ENCODE data around the gene PHETA1. TPM values are rescaled to one million over a fixed set of nuclear protein-coding genes. Genes with fewer than 3 reads are reported as not detected.

The PHETA1 gene
- total and polyA plus RNA-seq, 2 of the 13 experiments (the other 11 are each of a cell fraction or from before 2014, with no cell fraction given) = 11.3 to 20.8 TPM

DNA sequence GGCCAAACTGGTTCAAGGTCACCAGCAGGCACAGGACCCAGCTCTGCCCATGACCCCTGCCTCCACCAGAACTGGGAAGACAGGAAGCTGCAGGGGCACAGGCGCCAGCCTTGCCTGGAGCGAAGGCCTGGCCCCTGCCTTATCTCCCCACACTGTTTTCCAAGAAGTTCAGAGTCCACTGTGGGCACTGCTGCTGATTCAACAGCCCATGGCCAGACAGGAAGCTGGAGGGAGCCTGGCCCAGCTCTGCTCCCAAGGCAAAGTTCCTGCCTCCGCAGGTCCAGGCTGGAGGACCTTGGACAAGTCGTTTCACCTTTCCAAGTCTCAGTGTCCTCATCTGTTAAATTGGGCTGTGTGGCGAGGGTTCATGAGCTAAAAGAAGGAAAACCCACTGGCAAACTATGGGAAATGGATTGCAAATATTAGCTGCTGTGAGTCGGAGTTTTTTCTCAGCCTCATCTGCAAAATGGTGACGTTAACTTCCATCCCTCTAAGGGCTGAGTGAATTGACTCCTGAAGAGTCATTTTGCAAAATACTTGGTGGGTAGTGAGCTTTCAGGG is 1.2 kb downstream of the PHETA1 start (continued):
- TF ChIP-seq, protein P1, sequence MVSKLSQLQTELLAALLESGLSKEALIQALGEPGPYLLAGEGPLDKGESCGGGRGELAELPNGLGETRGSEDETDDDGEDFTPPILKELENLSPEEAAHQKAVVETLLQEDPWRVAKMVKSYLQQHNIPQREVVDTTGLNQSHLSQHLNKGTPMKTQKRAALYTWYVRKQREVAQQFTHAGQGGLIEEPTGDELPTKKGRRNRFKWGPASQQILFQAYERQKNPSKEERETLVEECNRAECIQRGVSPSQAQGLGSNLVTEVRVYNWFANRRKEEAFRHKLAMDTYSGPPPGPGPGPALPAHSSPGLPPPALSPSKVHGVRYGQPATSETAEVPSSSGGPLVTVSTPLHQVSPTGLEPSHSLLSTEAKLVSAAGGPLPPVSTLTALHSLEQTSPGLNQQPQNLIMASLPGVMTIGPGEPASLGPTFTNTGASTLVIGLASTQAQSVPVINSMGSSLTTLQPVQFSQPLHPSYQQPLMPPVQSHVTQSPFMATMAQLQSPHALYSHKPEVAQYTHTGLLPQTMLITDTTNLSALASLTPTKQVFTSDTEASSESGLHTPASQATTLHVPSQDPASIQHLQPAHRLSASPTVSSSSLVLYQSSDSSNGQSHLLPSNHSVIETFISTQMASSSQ (IDR thresholded peaks at IDR 0.05; ENCODE audit: low read depth) = peak; percentile 45; the same call in 1 of the 2 replicates
- TF ChIP-seq, protein P1 (CRISPR knock-in tag; IDR thresholded peaks at IDR 0.05; ENCODE audit: borderline replicate concordance) = peak; percentile 84
- TF ChIP-seq, protein P2, sequence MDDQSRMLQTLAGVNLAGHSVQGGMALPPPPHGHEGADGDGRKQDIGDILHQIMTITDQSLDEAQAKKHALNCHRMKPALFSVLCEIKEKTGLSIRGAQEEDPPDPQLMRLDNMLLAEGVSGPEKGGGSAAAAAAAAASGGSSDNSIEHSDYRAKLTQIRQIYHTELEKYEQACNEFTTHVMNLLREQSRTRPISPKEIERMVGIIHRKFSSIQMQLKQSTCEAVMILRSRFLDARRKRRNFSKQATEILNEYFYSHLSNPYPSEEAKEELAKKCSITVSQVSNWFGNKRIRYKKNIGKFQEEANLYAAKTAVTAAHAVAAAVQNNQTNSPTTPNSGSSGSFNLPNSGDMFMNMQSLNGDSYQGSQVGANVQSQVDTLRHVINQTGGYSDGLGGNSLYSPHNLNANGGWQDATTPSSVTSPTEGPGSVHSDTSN (CRISPR knock-in tag; IDR thresholded peaks at IDR 0.05; ENCODE audit: borderline replicate concordance) = no peak
- TF ChIP-seq FLYWCH1 (CRISPR knock-in tag; IDR thresholded peaks at IDR 0.05) = no peak
- TF ChIP-seq ZNF33B (CRISPR knock-in tag; IDR thresholded peaks at IDR 0.05) = 0 out of 2 replicates have a peak, but pooled peaks have one; percentile 14
- TF ChIP-seq ZNF552 (CRISPR knock-in tag; IDR thresholded peaks at IDR 0.05; ENCODE audit: borderline replicate concordance) = no peak
- peak; percentile 90 for TF ChIP-seq HOXA3 (CRISPR knock-in tag; IDR thresholded peaks at IDR 0.05)
- TF ChIP-seq, protein P3, sequence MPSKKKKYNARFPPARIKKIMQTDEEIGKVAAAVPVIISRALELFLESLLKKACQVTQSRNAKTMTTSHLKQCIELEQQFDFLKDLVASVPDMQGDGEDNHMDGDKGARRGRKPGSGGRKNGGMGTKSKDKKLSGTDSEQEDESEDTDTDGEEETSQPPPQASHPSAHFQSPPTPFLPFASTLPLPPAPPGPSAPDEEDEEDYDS (CRISPR knock-in tag; IDR thresholded peaks at IDR 0.05) = peak; percentile 75
- TF ChIP-seq BCL6 (CRISPR knock-in tag; IDR thresholded peaks at IDR 0.05) = peak; percentile 100
- TF ChIP-seq, protein P4, sequence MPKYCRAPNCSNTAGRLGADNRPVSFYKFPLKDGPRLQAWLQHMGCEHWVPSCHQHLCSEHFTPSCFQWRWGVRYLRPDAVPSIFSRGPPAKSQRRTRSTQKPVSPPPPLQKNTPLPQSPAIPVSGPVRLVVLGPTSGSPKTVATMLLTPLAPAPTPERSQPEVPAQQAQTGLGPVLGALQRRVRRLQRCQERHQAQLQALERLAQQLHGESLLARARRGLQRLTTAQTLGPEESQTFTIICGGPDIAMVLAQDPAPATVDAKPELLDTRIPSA (CRISPR knock-in tag; IDR thresholded peaks at IDR 0.05; ENCODE audit: borderline replicate concordance) = no peak
- TF ChIP-seq, protein P5, sequence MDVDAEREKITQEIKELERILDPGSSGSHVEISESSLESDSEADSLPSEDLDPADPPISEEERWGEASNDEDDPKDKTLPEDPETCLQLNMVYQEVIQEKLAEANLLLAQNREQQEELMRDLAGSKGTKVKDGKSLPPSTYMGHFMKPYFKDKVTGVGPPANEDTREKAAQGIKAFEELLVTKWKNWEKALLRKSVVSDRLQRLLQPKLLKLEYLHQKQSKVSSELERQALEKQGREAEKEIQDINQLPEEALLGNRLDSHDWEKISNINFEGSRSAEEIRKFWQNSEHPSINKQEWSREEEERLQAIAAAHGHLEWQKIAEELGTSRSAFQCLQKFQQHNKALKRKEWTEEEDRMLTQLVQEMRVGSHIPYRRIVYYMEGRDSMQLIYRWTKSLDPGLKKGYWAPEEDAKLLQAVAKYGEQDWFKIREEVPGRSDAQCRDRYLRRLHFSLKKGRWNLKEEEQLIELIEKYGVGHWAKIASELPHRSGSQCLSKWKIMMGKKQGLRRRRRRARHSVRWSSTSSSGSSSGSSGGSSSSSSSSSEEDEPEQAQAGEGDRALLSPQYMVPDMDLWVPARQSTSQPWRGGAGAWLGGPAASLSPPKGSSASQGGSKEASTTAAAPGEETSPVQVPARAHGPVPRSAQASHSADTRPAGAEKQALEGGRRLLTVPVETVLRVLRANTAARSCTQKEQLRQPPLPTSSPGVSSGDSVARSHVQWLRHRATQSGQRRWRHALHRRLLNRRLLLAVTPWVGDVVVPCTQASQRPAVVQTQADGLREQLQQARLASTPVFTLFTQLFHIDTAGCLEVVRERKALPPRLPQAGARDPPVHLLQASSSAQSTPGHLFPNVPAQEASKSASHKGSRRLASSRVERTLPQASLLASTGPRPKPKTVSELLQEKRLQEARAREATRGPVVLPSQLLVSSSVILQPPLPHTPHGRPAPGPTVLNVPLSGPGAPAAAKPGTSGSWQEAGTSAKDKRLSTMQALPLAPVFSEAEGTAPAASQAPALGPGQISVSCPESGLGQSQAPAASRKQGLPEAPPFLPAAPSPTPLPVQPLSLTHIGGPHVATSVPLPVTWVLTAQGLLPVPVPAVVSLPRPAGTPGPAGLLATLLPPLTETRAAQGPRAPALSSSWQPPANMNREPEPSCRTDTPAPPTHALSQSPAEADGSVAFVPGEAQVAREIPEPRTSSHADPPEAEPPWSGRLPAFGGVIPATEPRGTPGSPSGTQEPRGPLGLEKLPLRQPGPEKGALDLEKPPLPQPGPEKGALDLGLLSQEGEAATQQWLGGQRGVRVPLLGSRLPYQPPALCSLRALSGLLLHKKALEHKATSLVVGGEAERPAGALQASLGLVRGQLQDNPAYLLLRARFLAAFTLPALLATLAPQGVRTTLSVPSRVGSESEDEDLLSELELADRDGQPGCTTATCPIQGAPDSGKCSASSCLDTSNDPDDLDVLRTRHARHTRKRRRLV (CRISPR knock-in tag; IDR thresholded peaks at IDR 0.05) = 0 out of 2 replicates have a peak, but pooled peaks have one; percentile 47
- no peak for TF ChIP-seq TAF15 (IDR thresholded peaks at IDR 0.05; ENCODE audit: low read depth, low read length, poor library complexity, severe bottlenecking)
- TF ChIP-seq RAD21 (CRISPR knock-in tag; IDR thresholded peaks at IDR 0.05) = peak; percentile 51
- TF ChIP-seq, protein P6, sequence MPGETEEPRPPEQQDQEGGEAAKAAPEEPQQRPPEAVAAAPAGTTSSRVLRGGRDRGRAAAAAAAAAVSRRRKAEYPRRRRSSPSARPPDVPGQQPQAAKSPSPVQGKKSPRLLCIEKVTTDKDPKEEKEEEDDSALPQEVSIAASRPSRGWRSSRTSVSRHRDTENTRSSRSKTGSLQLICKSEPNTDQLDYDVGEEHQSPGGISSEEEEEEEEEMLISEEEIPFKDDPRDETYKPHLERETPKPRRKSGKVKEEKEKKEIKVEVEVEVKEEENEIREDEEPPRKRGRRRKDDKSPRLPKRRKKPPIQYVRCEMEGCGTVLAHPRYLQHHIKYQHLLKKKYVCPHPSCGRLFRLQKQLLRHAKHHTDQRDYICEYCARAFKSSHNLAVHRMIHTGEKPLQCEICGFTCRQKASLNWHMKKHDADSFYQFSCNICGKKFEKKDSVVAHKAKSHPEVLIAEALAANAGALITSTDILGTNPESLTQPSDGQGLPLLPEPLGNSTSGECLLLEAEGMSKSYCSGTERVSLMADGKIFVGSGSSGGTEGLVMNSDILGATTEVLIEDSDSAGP (CRISPR knock-in tag; IDR thresholded peaks at IDR 0.05; ENCODE audit: borderline replicate concordance) = peak; percentile 94
- TF ChIP-seq SCMH1 (CRISPR knock-in tag; IDR thresholded peaks at IDR 0.05; ENCODE audit: borderline replicate concordance) = no peak
